Measurements from ENCODE around the gene INO80E. TPM values are rescaled to one million over a fixed set of nuclear protein-coding genes. Genes with fewer than 3 reads are reported as not detected.
"Not testable (repeated sequence)": the region's sequence is repeated elsewhere in the genome, so short reads cannot be mapped to it uniquely, and the experiment has no call there.

The INO80E gene
- total RNA-seq, 1 experiment from 2014 or later = 104 TPM

DNA sequence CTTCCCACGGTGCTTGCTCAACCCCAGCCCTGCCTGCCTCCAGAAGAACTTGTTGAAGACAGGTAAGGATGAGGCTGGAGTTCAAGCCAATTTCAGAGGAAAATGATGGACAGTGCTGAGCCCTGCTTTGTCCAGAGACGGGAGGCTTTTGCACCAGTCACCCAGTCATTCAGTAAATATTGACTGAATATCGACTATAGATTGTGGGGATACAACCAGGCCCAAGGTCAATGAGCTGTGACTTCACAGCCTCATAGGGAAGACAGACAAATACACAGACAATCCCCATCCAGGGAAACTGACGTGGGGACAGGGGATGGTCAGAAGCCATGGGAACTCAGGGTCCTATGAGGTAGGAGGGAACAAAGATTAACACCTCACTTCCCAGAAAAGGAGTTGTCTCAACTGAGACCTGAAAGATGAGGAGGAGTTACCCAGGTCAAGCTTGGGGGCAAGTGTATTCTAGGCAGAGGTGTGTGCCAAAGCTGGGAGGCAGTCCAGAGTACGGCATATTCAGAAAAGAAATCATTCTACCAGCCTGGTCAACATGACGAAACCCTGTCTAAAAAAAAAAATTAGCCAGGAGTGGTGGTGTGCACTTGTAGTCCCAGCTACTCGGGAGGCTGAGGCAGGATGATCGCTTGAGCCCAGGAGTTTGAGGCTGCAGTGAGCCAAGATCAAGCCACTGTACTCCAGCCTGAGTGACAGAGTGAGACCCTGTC lies 20.7 kb downstream of the INO80E start:
- no TSS peak for BruUV-seq (replicated peaks)
- TF ChIP-seq CTCF (IDR thresholded peaks at IDR 0.05) (no peak), TCF7L2 (IDR thresholded peaks at IDR 0.05; ENCODE audit: low read depth, low read length) (no peak)
- in situ Hi-C loops (cut with HindIII; ENCODE audit: low pct_unique_long_range_greater_than_20kb, low sequenced_read_pairs) (no loop called here), intact Hi-C loops (cut with micrococcal nuclease; ENCODE audit: unreplicated experiment) (no loop called here)
- ATAC-seq = no peak
- Histone ChIP-seq H3K9me3 (ENCODE audit: control insufficient read depth, insufficient read depth, low read depth, low read length) (no peaks in the 10 kb centered on the region), H3K27ac (ENCODE audit: low read length) (no peak overlapping the region), H3K4me1 (ENCODE audit: control insufficient read depth, insufficient read depth, low read length) (no peaks in the 10 kb centered on the region), H3K4me3 (ENCODE audit: low read depth in 2 of 2, low read length in 2 of 2) (no peak overlapping the region), H3K27me3 (ENCODE audit: control insufficient read depth, insufficient read depth, low read length) (no peaks in the 10 kb centered on the region), H3K36me3 (ENCODE audit: control insufficient read depth, insufficient read depth, low read length) (no peaks in the 10 kb centered on the region)
- DNase-seq (ENCODE audit: low read depth, low spot score) = no peak
- ChIA-PET CTCF (no interaction called here), POLR2A (no interaction called here)

DNA sequence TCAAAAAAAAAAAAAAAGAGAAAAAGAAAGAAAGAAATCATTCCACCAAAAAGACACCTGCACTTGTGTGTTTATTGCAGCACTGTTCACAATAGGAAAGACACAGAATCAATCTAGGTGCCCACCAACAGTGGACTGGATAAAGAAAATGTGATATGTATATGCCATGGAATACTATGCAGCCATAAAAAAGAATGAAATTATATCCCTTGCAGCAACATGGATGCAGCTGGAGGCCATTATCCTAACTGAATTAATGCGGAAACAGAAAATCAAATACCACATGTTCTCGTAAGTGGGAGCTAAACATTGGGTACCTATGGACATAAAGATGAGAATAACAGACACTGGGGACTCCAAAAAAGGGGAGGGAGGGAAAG lies 21.2 kb downstream of the INO80E start:
- ATAC-seq = no peak
- H3K4me3 ChIP-seq (ENCODE audit: low read depth in 2 of 2, low read length in 2 of 2) = no peak overlapping the region
- BruUV-seq (replicated peaks) = no TSS peak
- no peaks in the 10 kb centered on the region for H3K36me3 ChIP-seq (ENCODE audit: control insufficient read depth, insufficient read depth, low read length)
- no peak overlapping the region for H3K27ac ChIP-seq (ENCODE audit: low read length)
- ChIA-PET POLR2A (no interaction called here), CTCF (no interaction called here)
- TF ChIP-seq TCF7L2 (IDR thresholded peaks at IDR 0.05; ENCODE audit: low read depth, low read length) (no peak), SIN3A (IDR thresholded peaks at IDR 0.05; ENCODE audit: borderline replicate concordance, insufficient read depth, low read depth, low read length) (no peak), CTCF (IDR thresholded peaks at IDR 0.05) (no peak), POLR2AphosphoS5 (IDR thresholded peaks at IDR 0.05; ENCODE audit: low read depth, low read length) (no peak)
- TF ChIP-seq, protein P1, sequence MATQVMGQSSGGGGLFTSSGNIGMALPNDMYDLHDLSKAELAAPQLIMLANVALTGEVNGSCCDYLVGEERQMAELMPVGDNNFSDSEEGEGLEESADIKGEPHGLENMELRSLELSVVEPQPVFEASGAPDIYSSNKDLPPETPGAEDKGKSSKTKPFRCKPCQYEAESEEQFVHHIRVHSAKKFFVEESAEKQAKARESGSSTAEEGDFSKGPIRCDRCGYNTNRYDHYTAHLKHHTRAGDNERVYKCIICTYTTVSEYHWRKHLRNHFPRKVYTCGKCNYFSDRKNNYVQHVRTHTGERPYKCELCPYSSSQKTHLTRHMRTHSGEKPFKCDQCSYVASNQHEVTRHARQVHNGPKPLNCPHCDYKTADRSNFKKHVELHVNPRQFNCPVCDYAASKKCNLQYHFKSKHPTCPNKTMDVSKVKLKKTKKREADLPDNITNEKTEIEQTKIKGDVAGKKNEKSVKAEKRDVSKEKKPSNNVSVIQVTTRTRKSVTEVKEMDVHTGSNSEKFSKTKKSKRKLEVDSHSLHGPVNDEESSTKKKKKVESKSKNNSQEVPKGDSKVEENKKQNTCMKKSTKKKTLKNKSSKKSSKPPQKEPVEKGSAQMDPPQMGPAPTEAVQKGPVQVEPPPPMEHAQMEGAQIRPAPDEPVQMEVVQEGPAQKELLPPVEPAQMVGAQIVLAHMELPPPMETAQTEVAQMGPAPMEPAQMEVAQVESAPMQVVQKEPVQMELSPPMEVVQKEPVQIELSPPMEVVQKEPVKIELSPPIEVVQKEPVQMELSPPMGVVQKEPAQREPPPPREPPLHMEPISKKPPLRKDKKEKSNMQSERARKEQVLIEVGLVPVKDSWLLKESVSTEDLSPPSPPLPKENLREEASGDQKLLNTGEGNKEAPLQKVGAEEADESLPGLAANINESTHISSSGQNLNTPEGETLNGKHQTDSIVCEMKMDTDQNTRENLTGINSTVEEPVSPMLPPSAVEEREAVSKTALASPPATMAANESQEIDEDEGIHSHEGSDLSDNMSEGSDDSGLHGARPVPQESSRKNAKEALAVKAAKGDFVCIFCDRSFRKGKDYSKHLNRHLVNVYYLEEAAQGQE (IDR thresholded peaks at IDR 0.05; ENCODE audit: insufficient read depth in 1 of 2, low read depth in 2 of 2, low read length in 1 of 2) = no peak
- H3K9me3 ChIP-seq (ENCODE audit: control insufficient read depth, insufficient read depth, low read depth, low read length) = no peaks in the 10 kb centered on the region
- in situ Hi-C loops (cut with HindIII; ENCODE audit: low pct_unique_long_range_greater_than_20kb, low sequenced_read_pairs) = no loop called here
- intact Hi-C loops (cut with micrococcal nuclease; ENCODE audit: unreplicated experiment) = no loop called here
- DNase-seq (ENCODE audit: low read depth, low spot score) = no peak
- H3K4me1 ChIP-seq (ENCODE audit: control insufficient read depth, insufficient read depth, low read length) = no peaks in the 10 kb centered on the region
- no peaks in the 10 kb centered on the region for H3K27me3 ChIP-seq (ENCODE audit: control insufficient read depth, insufficient read depth, low read length)

GRCh38 chr16:30017937-30018336 lies 21.9 kb downstream of the INO80E start:
- BruUV-seq (replicated peaks) = not testable (repeated sequence)
- POLR2A ChIA-PET = interaction anchor here (0.6 kb wide), 2 partner anchors 9 to 26 kb away, joined by 6 to 9 read pairs; no protein-coding TSS in a partner anchor

More at GRCh38 chr16:30017937-30018336, 21.9 kb downstream of the INO80E start:
- DNase-seq (ENCODE audit: low read depth, low spot score); H3K27me3 ChIP-seq (ENCODE audit: control insufficient read depth, insufficient read depth, low read length); H3K4me1 ChIP-seq (ENCODE audit: control insufficient read depth, insufficient read depth, low read length); H3K9me3 ChIP-seq (ENCODE audit: control insufficient read depth, insufficient read depth, low read depth, low read length); in situ Hi-C loops (cut with HindIII; ENCODE audit: low pct_unique_long_range_greater_than_20kb, low sequenced_read_pairs); ATAC-seq; H3K27ac ChIP-seq (ENCODE audit: low read length); H3K4me3 ChIP-seq (ENCODE audit: low read depth in 2 of 2, low read length in 2 of 2); intact Hi-C loops (cut with micrococcal nuclease; ENCODE audit: unreplicated experiment); H3K36me3 ChIP-seq (ENCODE audit: control insufficient read depth, insufficient read depth, low read length): not testable (repeated sequence)
- CTCF ChIA-PET = interaction anchor here (0.6 to 0.7 kb wide), 3 partner anchors 12 to 267 kb away, joined by 5 to 7 read pairs (median 6); no protein-coding TSS in a partner anchor
